B cell (primary cell): ENCODE results near the gene COL6A1. TPM values are rescaled to one million over a fixed set of nuclear protein-coding genes. Genes with fewer than 3 reads are reported as not detected.

Experiments used
- ATAC-seq: fragments of 200-7000 bp; cut with Tn5 transposase; one replicate; pipeline ENCODE4 v1.10.0; 2021; ENCODE audit warnings: low read depth, mild to moderate bottlenecking, moderate number of reproducible peaks, moderate library complexity
- CTCF ChIA-PET: fragments of 350-600 bp; sonication (Branson Sonifier 250); formaldehyde crosslinking; loops from one replicate; lab custom pipeline; 2021; ENCODE audit warnings: antibody characterized with exemption, inconsistent platforms; lab: Charles Lee
- POLR2A ChIA-PET: fragments of 350-600 bp; sonication (Branson Sonifier 250); formaldehyde crosslinking; loops from one replicate; lab custom pipeline; 2021; ENCODE audit warnings: antibody characterized with exemption; lab: Charles Lee
- DNase-seq: peaks from one replicate; pipeline ENCODE4 v3.0.0; 2013
- H2AFZ ChIP-seq: 2 replicates; pipeline ENCODE4 v1.6.1; 2012; ENCODE audit warnings: mild to moderate bottlenecking, low read depth, low read length; ENCODE audit not compliant: insufficient read depth, poor library complexity, severe bottlenecking
- H3K27ac ChIP-seq, 2 donors: 1 replicate in 1 of 2; 2 replicates in 1 of 2; pipeline ENCODE4 v1.5.1; 2012 to 2013; ENCODE audit warnings: low read length in 2 of 2, mild to moderate bottlenecking in 2 of 2, moderate library complexity in 1 of 2
- H3K27me3 ChIP-seq, 4 experiments: fragments of 200-600 bp in 1 of 4; sonication (generic) in 1 of 4; replicated peaks in 1 of 4; 1 replicate in 2 of 4; 2 replicates in 2 of 4; pipeline versions ENCODE4 v1.6.1 to v1.7.0; 2013 to 2016; ENCODE audit warnings: low read length in 3 of 4, mild to moderate bottlenecking in 2 of 4, mixed read lengths in 1 of 4, moderate library complexity in 1 of 4; ENCODE audit not compliant: insufficient read depth in 4 of 4, control insufficient read depth in 3 of 4; ENCODE audit errors: control extremely low read depth in 1 of 4
- H3K36me3 ChIP-seq, 2 experiments: replicated peaks in 1 of 2; 1 replicate in 1 of 2; 2 replicates in 1 of 2; pipeline versions ENCODE4 v1.6.1 to v1.7.1; 2013; ENCODE audit warnings: low read length in 1 of 2; ENCODE audit not compliant: insufficient read depth in 2 of 2, control insufficient read depth in 1 of 2; ENCODE audit errors: control extremely low read depth in 1 of 2, extremely low read depth in 1 of 2
- H3K4me1 ChIP-seq, 2 donors: fragments of 200-600 bp in 1 of 2; sonication (generic) in 1 of 2; 1 replicate in 1 of 2; 2 replicates in 1 of 2; pipeline versions ENCODE4 v1.5.1 to v1.6.1; 2013 to 2017; ENCODE audit warnings: low read length in 2 of 2; ENCODE audit not compliant: control insufficient read depth in 2 of 2, insufficient read depth in 2 of 2
- H3K4me2 ChIP-seq: replicated peaks from 2 replicates; pipeline ENCODE3; 2012; ENCODE audit warnings: mild to moderate bottlenecking, low read depth, low read length; ENCODE audit not compliant: poor library complexity, severe bottlenecking
- H3K4me3 ChIP-seq, 5 experiments: fragments of 200-600 bp in 1 of 5; sonication (generic) in 1 of 5; 1 replicate in 3 of 5; 2 replicates in 2 of 5; pipeline versions ENCODE4 v1.5.1 to v1.7.0; 2011 to 2016; ENCODE audit warnings: low read length in 4 of 5, mild to moderate bottlenecking in 4 of 5, low read depth in 2 of 5, control low read depth in 1 of 5, moderate library complexity in 1 of 5; ENCODE audit not compliant: insufficient read depth in 1 of 5; ENCODE audit errors: control extremely low read depth in 1 of 5, extremely low read depth in 1 of 5
- H3K79me2 ChIP-seq: fragments of 200-600 bp; sonication (generic); one replicate; pipeline ENCODE4 v1.6.0; 2016; ENCODE audit warnings: low read length; ENCODE audit not compliant: control insufficient read depth, insufficient read depth
- H3K9ac ChIP-seq: fragments of 200-600 bp; sonication (generic); 2 replicates; pipeline ENCODE4 v1.6.1; 2017; ENCODE audit warnings: mild to moderate bottlenecking, low read length, moderate library complexity
- H3K9me3 ChIP-seq, 3 donors: one replicate each; pipeline versions ENCODE4 v1.6.1 to v1.7.1; 2013; ENCODE audit warnings: low read length in 2 of 3; ENCODE audit not compliant: control insufficient read depth in 2 of 3, insufficient read depth in 1 of 3; ENCODE audit errors: control extremely low read depth in 1 of 3
- H4K20me1 ChIP-seq: 2 replicates; pipeline ENCODE4 v1.6.0; 2012; ENCODE audit warnings: mild to moderate bottlenecking, low read length; ENCODE audit not compliant: insufficient read depth, control insufficient read depth, poor library complexity, severe bottlenecking
- H3K27ac Mint-ChIP-seq: one replicate; pipeline ENCODE4 v1.8.0; 2021; ENCODE audit warnings: mixed read lengths
- H3K27me3 Mint-ChIP-seq: one replicate; pipeline ENCODE4 v1.8.0; 2021; ENCODE audit warnings: mixed read lengths
- H3K4me1 Mint-ChIP-seq: one replicate; pipeline ENCODE4 v1.8.0; 2021; ENCODE audit warnings: mixed read lengths
- H3K4me3 Mint-ChIP-seq: one replicate; pipeline ENCODE4 v1.8.0; 2021; ENCODE audit warnings: mixed read lengths
- H3K9me3 Mint-ChIP-seq: one replicate; pipeline ENCODE4 v1.8.0; 2022; ENCODE audit warnings: mixed read lengths; ENCODE audit not compliant: insufficient read depth
- CTCF ChIP-seq: fragments of 200-600 bp; IDR thresholded peaks from one replicate; pipeline ENCODE4 v1.8.0; 2022; ENCODE audit warnings: antibody characterized with exemption, mild to moderate bottlenecking
- EZH2 ChIP-seq: IDR thresholded peaks from 2 replicates; pipeline ENCODE4 v1.6.1; 2012; ENCODE audit warnings: borderline replicate concordance, low read depth, mild to moderate bottlenecking, moderate library complexity, low read length; ENCODE audit not compliant: insufficient read depth, poor library complexity, severe bottlenecking
- WGBS: methylation state at CpG from one replicate; pipeline ENCODE4 v1.1.5; 2013; ENCODE audit warnings: missing lambda C conversion rate; ENCODE audit not compliant: insufficient coverage; 5-methylcytosine and 5-hydroxymethylcytosine counted together
- intact Hi-C: fragments of 100-400 bp; cut with micrococcal nuclease; formaldehyde crosslinking; loops from one replicate; pipeline ENCODE4 v1.10.0; 2022
- polyA plus RNA-seq: library from polyadenylated mRNA; depleted of rRNA; stranded (reverse); fragments of >200 nt; gene quantifications from 2 replicates; pipeline ENCODE4 v1.2.3, GENCODE V29; 2012
- total RNA-seq, 2 donors: library from RNA; stranded (reverse); fragments of 120-200 nt in 1 of 2; gene quantifications; 1 replicate in 1 of 2; 2 replicates in 1 of 2; pipeline versions ENCODE4 v1.2.3 to v1.2.4, GENCODE V29; 2013 to 2022

COL6A1 gene
- total and polyA plus RNA-seq, 2 donors (not counting 1 experiment from before 2014, with no cell fraction given) = 0.39 to 0.67 TPM

GRCh38 chr21:45993210-45994085 lies 11.9 kb downstream of the COL6A1 start:
- Mint-ChIP-seq H3K4me3 (no peak overlapping the region), H3K27me3 (no peaks in the 10 kb centered on the region), H3K9me3 (no peaks in the 10 kb centered on the region), H3K4me1 (no peaks in the 10 kb centered on the region), H3K27ac (no peak overlapping the region)
- Histone ChIP-seq H4K20me1 (no peaks in the 10 kb centered on the region), H3K9me3 (no peaks in the 10 kb centered on the region), H3K4me1 (no peaks in the 10 kb centered on the region), H3K27ac (no peak overlapping the region), H2AFZ (no peak overlapping the region), H3K27me3 (no peaks in the 10 kb centered on the region), H3K4me3 (no peak overlapping the region), H3K9ac (no peak overlapping the region), H3K79me2 (no peaks in the 10 kb centered on the region), H3K4me2 (no peak overlapping the region), H3K36me3 (no peaks in the 10 kb centered on the region)
- ChIA-PET CTCF (no interaction called here), POLR2A (no interaction called here)
- WGBS = 89% methylated on average over 42 of the region's 44 CpGs
- no peak for ATAC-seq
- intact Hi-C loops = no loop called here
- DNase-seq = no peak
- no peak for TF ChIP-seq CTCF
- no peak for TF ChIP-seq EZH2

GRCh38 chr21:45994086-45994661 lies 12.6 kb downstream of the COL6A1 start:
- no peak for DNase-seq
- Histone ChIP-seq H2AFZ (no peak overlapping the region), H3K27me3 (no peaks in the 10 kb centered on the region), H3K36me3 (no peaks in the 10 kb centered on the region), H3K27ac (no peak overlapping the region), H3K9ac (no peak overlapping the region), H3K4me2 (no peak overlapping the region), H3K4me3 (no peak overlapping the region), H3K9me3 (no peaks in the 10 kb centered on the region), H3K79me2 (no peaks in the 10 kb centered on the region), H3K4me1 (no peaks in the 10 kb centered on the region), H4K20me1 (no peaks in the 10 kb centered on the region)
- H3K27ac Mint-ChIP-seq = no peak overlapping the region
- no peaks in the 10 kb centered on the region for H3K4me1 Mint-ChIP-seq
- ChIA-PET CTCF (no interaction called here), POLR2A (no interaction called here)
- no peak for TF ChIP-seq EZH2
- TF ChIP-seq CTCF = no peak
- H3K9me3 Mint-ChIP-seq = no peaks in the 10 kb centered on the region
- no peak overlapping the region for H3K4me3 Mint-ChIP-seq
- 91% methylated on average over 20 of the region's 24 CpGs for WGBS
- ATAC-seq = no peak
- intact Hi-C loops = no loop called here
- H3K27me3 Mint-ChIP-seq = no peaks in the 10 kb centered on the region
